ENCODE results near the gene SSX2IP.
A peak's percentile ranks its signal among the peaks of the same experiment; 100 is the strongest.

SSX2IP gene

GRCh38 chr1:84683508-84683907 lies 6.8 kb downstream of the SSX2IP start:
- Mint-ChIP-seq H3K27me3 (no peaks in the 10 kb centered on the region), H3K4me1 (ENCODE audit: low read depth in 2 of 2) (peaks cover 6 to 7% of the 10 kb centered on the region in 2 donors), H3K4me3 (no peak overlapping the region)

GRCh38 chr1:84682047-84682446 lies 8.2 kb downstream of the SSX2IP start:
- no peak overlapping the region for H3K27ac Mint-ChIP-seq
- no peaks in the 10 kb centered on the region for H3K9me3 Mint-ChIP-seq
- H3K4me1 Mint-ChIP-seq (ENCODE audit: low read depth in 2 of 2) = peaks cover 3 to 4% of the 10 kb centered on the region in 2 donors
- no peaks in the 10 kb centered on the region for H3K27me3 Mint-ChIP-seq
- H3K36me3 Mint-ChIP-seq (ENCODE audit: insufficient read depth) = no peaks in the 10 kb centered on the region
- no peak for ATAC-seq (replicated peaks)
- no peak overlapping the region for H3K4me3 Mint-ChIP-seq
- no peak for DNase-seq

More at GRCh38 chr1:84683508-84683907, 6.8 kb downstream of the SSX2IP start:
- no peak for DNase-seq
- Mint-ChIP-seq H3K36me3 (ENCODE audit: insufficient read depth) (no peaks in the 10 kb centered on the region), H3K9me3 (no peaks in the 10 kb centered on the region), H3K27ac (no peak overlapping the region)
- no peak for ATAC-seq (replicated peaks)

- DNase-seq (no peak), ATAC-seq (replicated peaks) (no peak)
- H3K4me1 Mint-ChIP-seq (ENCODE audit: low read depth in 2 of 2) = peaks cover 5 to 13% of the 10 kb centered on the region in 2 donors
- H3K27me3 Mint-ChIP-seq = no peaks in the 10 kb centered on the region
- no peak overlapping the region for H3K4me3 Mint-ChIP-seq
- no peak overlapping the region for H3K27ac Mint-ChIP-seq
- H3K36me3 Mint-ChIP-seq (ENCODE audit: insufficient read depth) = no peaks in the 10 kb centered on the region
- H3K9me3 Mint-ChIP-seq = no peaks in the 10 kb centered on the region
These were observed 12.7 kb downstream of the SSX2IP start for GRCh38 chr1:84677415-84678099.

GRCh38 chr1:84675631-84676030 lies 14.6 kb downstream of the SSX2IP start:
- H3K4me3 Mint-ChIP-seq = no peak overlapping the region
- peaks cover 10 to 19% of the 10 kb centered on the region in 2 donors for H3K4me1 Mint-ChIP-seq (ENCODE audit: low read depth in 2 of 2)
- H3K36me3 Mint-ChIP-seq (ENCODE audit: insufficient read depth) = no peaks in the 10 kb centered on the region
- no peaks in the 10 kb centered on the region for H3K27me3 Mint-ChIP-seq
- ATAC-seq (replicated peaks) (no peak), DNase-seq (no peak)
- H3K27ac Mint-ChIP-seq = no peak overlapping the region
- H3K9me3 Mint-ChIP-seq = no peaks in the 10 kb centered on the region

- H3K9me3 Mint-ChIP-seq = no peaks in the 10 kb centered on the region
- no peaks in the 10 kb centered on the region for H3K27me3 Mint-ChIP-seq
- peaks cover 10 to 19% of the 10 kb centered on the region in 2 donors for H3K4me1 Mint-ChIP-seq (ENCODE audit: low read depth in 2 of 2)
- H3K4me3 Mint-ChIP-seq = no peak overlapping the region
- H3K36me3 Mint-ChIP-seq (ENCODE audit: insufficient read depth) = no peaks in the 10 kb centered on the region
- ATAC-seq (replicated peaks) (no peak), DNase-seq (no peak)
- H3K27ac Mint-ChIP-seq = peak overlapping the region in 1 of 2 donors; percentile 36
These were observed 15.2 kb downstream of the SSX2IP start for GRCh38 chr1:84675106-84675505.

GRCh38 chr1:84674705-84675104 lies 15.6 kb downstream of the SSX2IP start:
- ATAC-seq (replicated peaks) (no peak), DNase-seq (no peak)
- Mint-ChIP-seq H3K4me1 (ENCODE audit: low read depth in 2 of 2) (peaks cover 10 to 19% of the 10 kb centered on the region in 2 donors), H3K36me3 (ENCODE audit: insufficient read depth) (no peaks in the 10 kb centered on the region), H3K4me3 (no peak overlapping the region), H3K9me3 (no peaks in the 10 kb centered on the region), H3K27ac (peak overlapping the region in 1 of 2 donors; percentile 36), H3K27me3 (no peaks in the 10 kb centered on the region)

- no peak overlapping the region for H3K4me3 Mint-ChIP-seq
- no peak for DNase-seq
- peaks cover 10 to 19% of the 10 kb centered on the region in 2 donors for H3K4me1 Mint-ChIP-seq (ENCODE audit: low read depth in 2 of 2)
- ATAC-seq (replicated peaks) = no peak
- no peaks in the 10 kb centered on the region for H3K36me3 Mint-ChIP-seq (ENCODE audit: insufficient read depth)
- H3K9me3 Mint-ChIP-seq = no peaks in the 10 kb centered on the region
- H3K27ac Mint-ChIP-seq = no peak overlapping the region
- no peaks in the 10 kb centered on the region for H3K27me3 Mint-ChIP-seq
These were observed 16.2 kb downstream of the SSX2IP start for GRCh38 chr1:84674021-84674420.

GRCh38 chr1:84672080-84672854 lies 18.0 kb downstream of the SSX2IP start:
- no peaks in the 10 kb centered on the region for H3K36me3 Mint-ChIP-seq (ENCODE audit: insufficient read depth)

GRCh38 chr1:84669831-84670230 lies 20.4 kb downstream of the SSX2IP start:
- H3K27ac Mint-ChIP-seq = no peak overlapping the region
- ATAC-seq (replicated peaks) = no peak

More at GRCh38 chr1:84672080-84672854, 18.0 kb downstream of the SSX2IP start:
- H3K9me3 Mint-ChIP-seq = no peaks in the 10 kb centered on the region
- no peak overlapping the region for H3K27ac Mint-ChIP-seq
- DNase-seq = no peak
- no peak overlapping the region for H3K4me3 Mint-ChIP-seq
- no peak for ATAC-seq (replicated peaks)
- peaks cover 10 to 18% of the 10 kb centered on the region in 2 donors for H3K4me1 Mint-ChIP-seq (ENCODE audit: low read depth in 2 of 2)
- H3K27me3 Mint-ChIP-seq = no peaks in the 10 kb centered on the region

GRCh38 chr1:84668185-84668584 lies 22.1 kb downstream of the SSX2IP start:
- Mint-ChIP-seq H3K9me3 (no peaks in the 10 kb centered on the region), H3K4me3 (no peak overlapping the region), H3K27ac (peak overlapping the region in 1 of 2 donors; percentile 13), H3K36me3 (ENCODE audit: insufficient read depth) (no peaks in the 10 kb centered on the region), H3K27me3 (no peaks in the 10 kb centered on the region), H3K4me1 (ENCODE audit: low read depth in 2 of 2) (peaks cover 6 to 7% of the 10 kb centered on the region in 2 donors)
- ATAC-seq (replicated peaks) = no peak
- DNase-seq = no peak

More at GRCh38 chr1:84669831-84670230, 20.4 kb downstream of the SSX2IP start:
- H3K4me1 Mint-ChIP-seq (ENCODE audit: low read depth in 2 of 2) = peaks cover 10 to 15% of the 10 kb centered on the region in 2 donors
- no peaks in the 10 kb centered on the region for H3K36me3 Mint-ChIP-seq (ENCODE audit: insufficient read depth)
- DNase-seq = no peak
- H3K9me3 Mint-ChIP-seq = no peaks in the 10 kb centered on the region
- H3K4me3 Mint-ChIP-seq = no peak overlapping the region
- no peaks in the 10 kb centered on the region for H3K27me3 Mint-ChIP-seq

- Mint-ChIP-seq H3K27ac (no peak overlapping the region), H3K4me3 (no peak overlapping the region), H3K27me3 (no peaks in the 10 kb centered on the region), H3K4me1 (ENCODE audit: low read depth in 2 of 2) (no peaks in the 10 kb centered on the region), H3K9me3 (no peaks in the 10 kb centered on the region), H3K36me3 (ENCODE audit: insufficient read depth) (peaks cover 15% of the 10 kb centered on the region)
- DNase-seq (no peak), ATAC-seq (replicated peaks) (no peak)
These were observed 24.5 kb downstream of the SSX2IP start for GRCh38 chr1:84665703-84666317.

- Mint-ChIP-seq H3K9me3 (no peaks in the 10 kb centered on the region), H3K4me3 (no peak overlapping the region), H3K27me3 (no peaks in the 10 kb centered on the region), H3K4me1 (ENCODE audit: low read depth in 2 of 2) (peaks cover 0 to 1% of the 10 kb centered on the region in 2 donors), H3K36me3 (ENCODE audit: insufficient read depth) (peaks cover 33% of the 10 kb centered on the region), H3K27ac (no peak overlapping the region)
- ATAC-seq (replicated peaks) (no peak), DNase-seq (no peak)
These were observed 37.1 kb downstream of the SSX2IP start for GRCh38 chr1:84653130-84653677.

- no peak overlapping the region for H3K27ac Mint-ChIP-seq
- H3K4me1 Mint-ChIP-seq (ENCODE audit: low read depth in 2 of 2) = no peaks in the 10 kb centered on the region
- H3K36me3 Mint-ChIP-seq (ENCODE audit: insufficient read depth) = peaks cover 14% of the 10 kb centered on the region
- H3K4me3 Mint-ChIP-seq = no peak overlapping the region
- H3K27me3 Mint-ChIP-seq = no peaks in the 10 kb centered on the region
- no peak for ATAC-seq (replicated peaks)
- no peaks in the 10 kb centered on the region for H3K9me3 Mint-ChIP-seq
- DNase-seq = no peak
These were observed 45.8 kb downstream of the SSX2IP start for GRCh38 chr1:84644472-84644871.

Data from effector memory CD8-positive, alpha-beta T cell (primary cell).